Endothelial cell of umbilical vein (primary cell): Measurements from ENCODE around the gene HDAC9. TPM values are rescaled to one million over a fixed set of nuclear protein-coding genes. Genes with fewer than 3 reads are reported as not detected.

Source experiments
- BruUV-seq: library from RNA; stranded (reverse); fragments of 400-500 nt; replicated peaks from 2 replicates; lab custom pipeline; 2021; lab: Mats Ljungman, UMichigan
- CTCF ChIA-PET: fragments of 300-600, 350-600 bp; sonication (Branson Sonifier 250); formaldehyde crosslinking; loops from one replicate; lab custom pipeline; 2021; ENCODE audit warnings: antibody characterized with exemption, inconsistent platforms; lab: Charles Lee
- POLR2A ChIA-PET: fragments of 300-600, 350-600 bp; sonication (Branson Sonifier 250); formaldehyde crosslinking; loops from one replicate; lab custom pipeline; 2021; ENCODE audit warnings: antibody characterized with exemption, inconsistent platforms; lab: Charles Lee
- DNase-seq: peaks from one replicate; pipeline ENCODE4 v3.0.0-alpha.2; 2011; ENCODE audit warnings: low read depth, low spot score
- FAIRE-seq: peaks from 2 replicates; lab custom pipeline; 2011; peaks lifted over from hg19 to GRCh38; lab: Jason Lieb, UNC
- H2AFZ ChIP-seq: 2 replicates; pipeline ENCODE4 v1.6.0; 2012; ENCODE audit warnings: low read depth, low read length, control low read depth, inconsistent platforms
- H3K27ac ChIP-seq: 2 replicates; pipeline ENCODE4 v1.5.1; 2011; ENCODE audit warnings: low read depth, mild to moderate bottlenecking, control low read depth, low read length, moderate library complexity; ENCODE audit not compliant: insufficient read depth
- H3K27me3 ChIP-seq, 2 experiments: 2 replicates each; pipeline versions ENCODE4 v1.6.0 to v1.6.1; 2011; ENCODE audit warnings: low read length in 2 of 2, mixed read lengths in 1 of 2; ENCODE audit not compliant: control insufficient read depth in 2 of 2, insufficient read depth in 2 of 2
- H3K36me3 ChIP-seq, 2 experiments: 2 replicates in 1 of 2; 3 replicates in 1 of 2; pipeline ENCODE4 v1.5.1; 2011; ENCODE audit warnings: low read length in 2 of 2, mild to moderate bottlenecking in 1 of 2, moderate library complexity in 1 of 2; ENCODE audit not compliant: control insufficient read depth in 2 of 2, insufficient read depth in 2 of 2; ENCODE audit errors: extremely low read depth in 1 of 2
- H3K4me1 ChIP-seq: 3 replicates; pipeline ENCODE4 v1.5.1; 2011; ENCODE audit warnings: mild to moderate bottlenecking, low read length; ENCODE audit not compliant: control insufficient read depth, insufficient read depth; ENCODE audit errors: extremely low read depth
- H3K4me2 ChIP-seq: 2 replicates; pipeline ENCODE4 v1.6.1; 2011; ENCODE audit warnings: low read length, control low read depth, mixed read lengths; ENCODE audit not compliant: insufficient read depth
- H3K4me3 ChIP-seq, 3 experiments: fragments of 200-600 bp in 1 of 3; sonication (generic), shearing (Covaris generic) in 1 of 3; replicated peaks in 1 of 3; 2 replicates each; pipeline ENCODE4 v1.5.1; 2011 to 2016; ENCODE audit warnings: control low read depth in 3 of 3, low read length in 3 of 3, mild to moderate bottlenecking in 2 of 3, inconsistent platforms in 1 of 3, low read depth in 1 of 3, moderate library complexity in 1 of 3; ENCODE audit not compliant: insufficient read depth in 1 of 3
- H3K79me2 ChIP-seq: 2 replicates; pipeline ENCODE4 v1.6.0; 2012; ENCODE audit warnings: low read length, inconsistent platforms; ENCODE audit not compliant: control insufficient read depth, insufficient read depth
- H3K9ac ChIP-seq: replicated peaks from 2 replicates; pipeline ENCODE3; 2011; ENCODE audit warnings: low read length, control low read depth; ENCODE audit not compliant: insufficient read depth; ENCODE audit errors: extremely low read depth
- H3K9me1 ChIP-seq: replicated peaks from 3 replicates; pipeline ENCODE4 v1.6.0; 2011; ENCODE audit warnings: mild to moderate bottlenecking, low read length; ENCODE audit not compliant: control insufficient read depth, insufficient read depth; ENCODE audit errors: extremely low read depth
- H3K9me3 ChIP-seq: replicated peaks from 2 replicates; pipeline ENCODE4 v1.5.1; 2012; ENCODE audit warnings: low read length, inconsistent platforms; ENCODE audit not compliant: control insufficient read depth, insufficient read depth
- H4K20me1 ChIP-seq: replicated peaks from 2 replicates; pipeline ENCODE3; 2011; ENCODE audit warnings: mild to moderate bottlenecking, low read length; ENCODE audit not compliant: control insufficient read depth, insufficient read depth; ENCODE audit errors: extremely low read depth
- CTCF ChIP-seq, 2 donors: IDR thresholded peaks; 1 replicate in 1 of 2; 2 replicates in 1 of 2; pipeline ENCODE4 v1.5.1; 2011; ENCODE audit warnings: low read length in 2 of 2, mild to moderate bottlenecking in 2 of 2, moderate library complexity in 2 of 2, control low read depth in 1 of 2, inconsistent platforms in 1 of 2, low read depth in 1 of 2; ENCODE audit not compliant: insufficient read depth in 1 of 2; ENCODE audit errors: extremely low read depth in 1 of 2
- EZH2 ChIP-seq: IDR thresholded peaks from 2 replicates; pipeline ENCODE4 v1.6.1; 2012; ENCODE audit warnings: borderline replicate concordance, low read depth, mild to moderate bottlenecking, moderate library complexity, low read length, inconsistent platforms; ENCODE audit not compliant: severe bottlenecking
- FOS ChIP-seq: IDR thresholded peaks from 2 replicates; pipeline ENCODE4 v1.6.1; 2011; ENCODE audit warnings: mild to moderate bottlenecking, low read length, moderate library complexity, borderline replicate concordance; ENCODE audit not compliant: insufficient read depth
- GATA2 ChIP-seq: IDR thresholded peaks from 2 replicates; pipeline ENCODE4 v1.7.0; 2011; ENCODE audit warnings: low read depth, mild to moderate bottlenecking, moderate library complexity, mixed read lengths, low read length; ENCODE audit not compliant: insufficient read length, insufficient read depth
- JUN ChIP-seq: IDR thresholded peaks from 2 replicates; pipeline ENCODE4 v1.6.1; 2011; ENCODE audit warnings: borderline replicate concordance, low read depth; ENCODE audit not compliant: insufficient read length, insufficient read depth
- MAX ChIP-seq: IDR thresholded peaks from 2 replicates; pipeline ENCODE4 v1.6.1; 2011; ENCODE audit not compliant: insufficient read depth, insufficient read length
- MYC ChIP-seq: IDR thresholded peaks from one replicate; pipeline ENCODE4 v1.6.1; 2011; ENCODE audit warnings: mild to moderate bottlenecking, low read depth, low read length
- POLR2A ChIP-seq: IDR thresholded peaks from 2 replicates; pipeline ENCODE4 v1.6.1; 2012; ENCODE audit warnings: low read depth, mild to moderate bottlenecking, control low read depth, low read length
- POLR2AphosphoS5 ChIP-seq: IDR thresholded peaks from 2 replicates; pipeline ENCODE4 v1.6.1; 2012; ENCODE audit warnings: low read depth, mild to moderate bottlenecking, control low read depth, low read length, moderate library complexity; ENCODE audit not compliant: insufficient read depth
- dilution Hi-C: fragments of 300-500 bp; cut with MboI; formaldehyde crosslinking; loops from one replicate; pipeline ENCODE4 v1.15.0; 2019; ENCODE audit warnings: low sequenced_read_pairs; ENCODE audit not compliant: extremely low pct_ligation_motif_present
- intact Hi-C: fragments of 100-400 bp; cut with micrococcal nuclease; formaldehyde crosslinking; loops from one replicate; pipeline ENCODE4 v1.10.0; 2022
- polyA plus RNA-seq, 4 experiments: library from polyadenylated mRNA; depleted of rRNA in 3 of 4; stranded (reverse) in 3 of 4; unstranded in 1 of 4; fragments of >200 nt; gene quantifications; 2 replicates each; pipeline versions ENCODE4 v1.2.1 to v1.2.3, GENCODE V29; 2011 to 2012; ENCODE audit warnings: missing spikeins in 1 of 4
- total RNA-seq: library from RNA; stranded (reverse); gene quantifications from 2 replicates; pipeline ENCODE4 v1.2.3, GENCODE V29; 2021

HDAC9 gene
- total and polyA plus RNA-seq, 2 donors (not counting 3 experiments of a cell fraction or from before 2014, with no cell fraction given), result 1.8 to 11.6 TPM

- FAIRE-seq (no peak), DNase-seq (no peak)
- Histone ChIP-seq H3K36me3 (no peaks in the 10 kb centered on the region), H3K9me1 (no peaks in the 10 kb centered on the region), H2AFZ (no peak overlapping the region), H3K27me3 (no peaks in the 10 kb centered on the region), H3K4me2 (no peak overlapping the region), H3K79me2 (no peaks in the 10 kb centered on the region), H3K27ac (no peak overlapping the region), H4K20me1 (no peaks in the 10 kb centered on the region), H3K9ac (no peak overlapping the region), H3K4me1 (no peaks in the 10 kb centered on the region), H3K4me3 (no peak overlapping the region), H3K9me3 (no peaks in the 10 kb centered on the region)
- intact Hi-C loops (no loop called here), dilution Hi-C loops (no loop called here)
- BruUV-seq, result no TSS peak
- TF ChIP-seq FOS (no peak), MAX (no peak), JUN (no peak), MYC (no peak), GATA2 (no peak), POLR2A (no peak), CTCF (IDR thresholded peaks at IDR 0.05; ENCODE audit: extremely low read depth in 1 of 2, insufficient read depth in 1 of 2, low read depth in 1 of 2, low read length in 2 of 2) (no peak), EZH2 (no peak), POLR2AphosphoS5 (no peak)
- POLR2A ChIA-PET, result no interaction called here
- CTCF ChIA-PET, result interaction anchor here (1.6 kb wide), 1 partner anchor 14 kb away, joined by 4 read pairs; no protein-coding TSS in a partner anchor
Measured at GRCh38 chr7:18473119-18473518, 22.4 kb upstream of the HDAC9 start.
